Loucy (cell line): ENCODE data around the gene MAPKBP1.

Experiments
- H2AFZ ChIP-seq: fragments of 200-600 bp; sonication (generic); 2 replicates; pipeline ENCODE4 v1.6.0; 2016; ENCODE audit warnings: antibody characterized with exemption, mild to moderate bottlenecking, low read length, moderate library complexity
- H3F3A ChIP-seq: fragments of 200-600 bp; 2 replicates; pipeline ENCODE4 v1.6.0; 2016; ENCODE audit warnings: antibody characterized with exemption, low read depth, mild to moderate bottlenecking
- H3K27me3 ChIP-seq: fragments of 200-600 bp; sonication (generic); 2 replicates; pipeline ENCODE4 v1.6.1; 2014; ENCODE audit warnings: low read length, mild to moderate bottlenecking; ENCODE audit not compliant: insufficient read depth, poor library complexity, severe bottlenecking
- H3K36me3 ChIP-seq: fragments of 200-600 bp; sonication (generic); 2 replicates; pipeline ENCODE4 v1.6.1; 2016; ENCODE audit warnings: low read length; ENCODE audit not compliant: insufficient read depth
- H3K4me1 ChIP-seq: fragments of 200-600 bp; sonication (generic); 2 replicates; pipeline ENCODE4 v1.5.1; 2014; ENCODE audit warnings: low read length, mild to moderate bottlenecking; ENCODE audit not compliant: insufficient read depth, poor library complexity, severe bottlenecking
- H3K4me2 ChIP-seq: fragments of 200-600 bp; sonication (generic); 2 replicates; pipeline ENCODE4 v1.6.0; 2014; ENCODE audit warnings: antibody characterized with exemption, low read length, low read depth, mild to moderate bottlenecking; ENCODE audit not compliant: poor library complexity, severe bottlenecking
- H3K4me3 ChIP-seq: fragments of 200-600 bp; sonication (generic); 2 replicates; pipeline ENCODE4 v1.5.1; 2014; ENCODE audit warnings: low read length, mild to moderate bottlenecking, mixed read lengths; ENCODE audit not compliant: poor library complexity, severe bottlenecking
- H3K79me2 ChIP-seq: fragments of 200-600 bp; sonication (generic); 2 replicates; pipeline ENCODE4 v1.6.1; 2014; ENCODE audit warnings: low read length; ENCODE audit not compliant: insufficient read depth
- H3K9ac ChIP-seq: fragments of 200-600 bp; sonication (generic); 2 replicates; pipeline ENCODE4 v1.6.0; 2014; ENCODE audit warnings: mild to moderate bottlenecking, low read depth, low read length, moderate library complexity; ENCODE audit not compliant: poor library complexity, severe bottlenecking
- H3K9me2 ChIP-seq: fragments of 200-600 bp; sonication (generic); replicated peaks from 2 replicates; pipeline ENCODE4 v1.6.1; 2016; ENCODE audit warnings: low read depth, low read length, mixed read lengths
- H3K9me3 ChIP-seq: fragments of 200-600 bp; sonication (generic); 2 replicates; pipeline ENCODE4 v1.6.1; 2014; ENCODE audit warnings: mild to moderate bottlenecking, antibody characterized with exemption, low read length, low read depth; ENCODE audit not compliant: insufficient read depth
- H4K20me1 ChIP-seq: fragments of 200-600 bp; sonication (generic); 2 replicates; pipeline ENCODE4 v1.6.0; 2014; ENCODE audit warnings: antibody characterized with exemption, low read length, mild to moderate bottlenecking; ENCODE audit not compliant: insufficient read depth, poor library complexity, severe bottlenecking
- EZH2phosphoT487 ChIP-seq: fragments of 200-600 bp; IDR thresholded peaks from 2 replicates; pipeline ENCODE4 v1.6.1; 2018; ENCODE audit warnings: antibody characterized with exemption, mild to moderate bottlenecking, moderate library complexity, borderline replicate concordance
- TF ChIP-seq, protein P1 (sequence below): fragments of 200-600 bp; sonication (generic); conservative IDR thresholded peaks from 2 replicates; pipeline ENCODE4 v1.5.1; 2014; ENCODE audit warnings: mild to moderate bottlenecking, antibody characterized with exemption, low read length

MAPKBP1 gene

DNA sequence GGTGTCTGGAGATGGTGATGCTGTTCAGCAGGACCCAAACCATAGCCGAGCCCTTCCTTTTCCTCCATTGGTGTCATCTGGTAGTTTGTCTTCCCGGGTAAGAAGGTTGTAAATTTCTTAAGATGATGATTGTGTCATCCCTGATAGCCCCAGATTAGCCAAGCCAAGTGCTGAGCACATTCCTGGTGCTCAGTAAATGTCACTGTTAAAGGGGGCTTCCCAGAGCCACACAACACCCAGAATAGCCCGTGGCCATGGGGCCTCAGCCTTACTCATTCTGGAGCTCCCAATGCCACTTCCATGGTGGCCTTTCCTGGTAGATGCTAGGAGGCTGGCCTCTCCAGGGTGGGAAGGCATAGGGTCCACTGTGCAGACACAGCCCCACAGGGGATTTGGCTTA lies 59.8 kb downstream of the MAPKBP1 start:
- Histone ChIP-seq H3K79me2 (peaks cover 32% of the 10 kb centered on the region), H3K36me3 (no peaks in the 10 kb centered on the region), H3K4me2 (no peak overlapping the region)

DNA sequence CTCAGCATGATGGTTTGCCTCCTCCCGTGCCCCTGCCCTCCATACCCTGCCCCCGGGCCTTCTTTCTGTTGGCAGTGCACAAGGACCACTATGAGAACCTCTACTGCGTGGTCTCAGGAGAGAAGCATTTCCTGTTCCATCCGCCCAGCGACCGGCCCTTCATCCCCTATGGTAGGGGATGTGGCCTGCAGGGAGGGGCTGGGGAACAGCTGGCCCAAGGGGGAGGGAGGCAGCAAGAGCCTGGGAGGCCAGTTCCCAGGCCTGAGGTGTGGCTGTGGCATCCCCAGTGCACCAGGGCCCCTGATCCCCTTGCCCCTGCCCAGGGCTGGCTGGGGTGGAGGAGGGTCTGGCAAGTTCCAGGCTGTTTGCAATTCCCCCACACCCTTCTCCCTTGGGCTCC lies 61.8 kb downstream of the MAPKBP1 start:
- H3K4me1 ChIP-seq = peaks cover 46% of the 10 kb centered on the region
- no peaks in the 10 kb centered on the region for H3K27me3 ChIP-seq
- peaks cover 10% of the 10 kb centered on the region for H3F3A ChIP-seq
- TF ChIP-seq EZH2phosphoT487 = no peak
- TF ChIP-seq, protein P1, sequence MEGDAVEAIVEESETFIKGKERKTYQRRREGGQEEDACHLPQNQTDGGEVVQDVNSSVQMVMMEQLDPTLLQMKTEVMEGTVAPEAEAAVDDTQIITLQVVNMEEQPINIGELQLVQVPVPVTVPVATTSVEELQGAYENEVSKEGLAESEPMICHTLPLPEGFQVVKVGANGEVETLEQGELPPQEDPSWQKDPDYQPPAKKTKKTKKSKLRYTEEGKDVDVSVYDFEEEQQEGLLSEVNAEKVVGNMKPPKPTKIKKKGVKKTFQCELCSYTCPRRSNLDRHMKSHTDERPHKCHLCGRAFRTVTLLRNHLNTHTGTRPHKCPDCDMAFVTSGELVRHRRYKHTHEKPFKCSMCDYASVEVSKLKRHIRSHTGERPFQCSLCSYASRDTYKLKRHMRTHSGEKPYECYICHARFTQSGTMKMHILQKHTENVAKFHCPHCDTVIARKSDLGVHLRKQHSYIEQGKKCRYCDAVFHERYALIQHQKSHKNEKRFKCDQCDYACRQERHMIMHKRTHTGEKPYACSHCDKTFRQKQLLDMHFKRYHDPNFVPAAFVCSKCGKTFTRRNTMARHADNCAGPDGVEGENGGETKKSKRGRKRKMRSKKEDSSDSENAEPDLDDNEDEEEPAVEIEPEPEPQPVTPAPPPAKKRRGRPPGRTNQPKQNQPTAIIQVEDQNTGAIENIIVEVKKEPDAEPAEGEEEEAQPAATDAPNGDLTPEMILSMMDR = no peak
- peak overlapping the region; percentile 36 for H3K4me2 ChIP-seq
- no peaks in the 10 kb centered on the region for H3K36me3 ChIP-seq
- H3K9me3 ChIP-seq = no peaks in the 10 kb centered on the region
- H3K9ac ChIP-seq = peak overlapping the region; percentile 4
- H3K79me2 ChIP-seq = peaks cover 17% of the 10 kb centered on the region; the same call in 1 of the 2 replicates
- no peaks in the 10 kb centered on the region for H3K9me2 ChIP-seq
- no peak overlapping the region for H3K4me3 ChIP-seq
- no peaks in the 10 kb centered on the region for H4K20me1 ChIP-seq
- H2AFZ ChIP-seq = no peak overlapping the region

More for the DNA sequence above, 59.8 kb downstream of the MAPKBP1 start:
- no peak overlapping the region for H2AFZ ChIP-seq
- H3K4me3 ChIP-seq = no peak overlapping the region
- TF ChIP-seq, protein P1 = no peak
- H3K27me3 ChIP-seq = no peaks in the 10 kb centered on the region
- no peaks in the 10 kb centered on the region for H3K9me2 ChIP-seq
- H3K9me3 ChIP-seq = no peaks in the 10 kb centered on the region
- peaks cover 12% of the 10 kb centered on the region for H3F3A ChIP-seq
- no peaks in the 10 kb centered on the region for H4K20me1 ChIP-seq
- H3K4me1 ChIP-seq = peaks cover 66% of the 10 kb centered on the region
- no peak overlapping the region for H3K9ac ChIP-seq

DNA sequence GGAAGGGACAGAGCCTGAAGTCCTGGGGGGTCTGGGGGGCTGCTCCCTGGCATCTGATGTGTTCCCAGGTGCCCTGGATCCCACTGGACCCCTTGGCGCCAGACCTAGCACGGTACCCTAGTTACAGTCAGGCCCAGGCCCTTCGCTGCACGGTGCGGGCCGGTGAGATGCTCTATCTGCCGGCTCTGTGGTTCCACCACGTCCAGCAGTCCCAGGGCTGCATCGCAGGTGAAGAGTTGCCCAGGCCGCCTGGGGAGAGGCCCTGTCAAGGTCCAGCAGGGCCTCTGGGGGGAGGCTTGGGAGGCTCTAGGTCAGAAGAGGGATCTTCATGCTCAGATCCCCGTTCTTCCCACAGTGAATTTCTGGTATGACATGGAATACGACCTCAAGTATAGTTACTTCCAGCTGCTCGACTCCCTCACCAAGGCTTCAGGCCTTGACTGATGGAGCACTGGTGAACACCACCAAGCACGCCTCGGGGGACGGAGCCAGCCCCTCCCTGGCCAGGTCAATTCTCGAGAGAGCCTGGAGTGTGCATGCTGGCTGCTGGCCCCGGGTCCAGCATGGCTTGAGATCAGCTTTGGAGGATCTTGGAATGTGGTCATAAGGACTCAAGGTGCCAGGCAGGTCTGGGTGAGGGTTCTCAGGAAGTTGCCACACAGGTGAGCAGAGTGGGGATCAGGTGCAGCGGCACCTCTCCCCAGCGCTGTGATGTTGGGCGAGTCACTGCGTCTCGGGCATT lies 62.6 kb downstream of the MAPKBP1 start:
- Histone ChIP-seq H3F3A (peaks cover 2% of the 10 kb centered on the region; the same call in 1 of the 2 replicates), H3K79me2 (peaks cover 17% of the 10 kb centered on the region; the same call in 1 of the 2 replicates), H3K9ac (peak overlapping the region; percentile 4), H3K9me3 (no peaks in the 10 kb centered on the region), H4K20me1 (no peaks in the 10 kb centered on the region), H3K4me3 (no peak overlapping the region), H3K4me1 (peaks cover 39% of the 10 kb centered on the region), H3K27me3 (no peaks in the 10 kb centered on the region), H3K4me2 (peak overlapping the region; percentile 36), H3K36me3 (no peaks in the 10 kb centered on the region), H3K9me2 (no peaks in the 10 kb centered on the region), H2AFZ (no peak overlapping the region)
- no peak for TF ChIP-seq EZH2phosphoT487
- TF ChIP-seq, protein P1 = no peak
